Measurements from ENCODE around the gene ZNF222.

Gene ZNF222

DNA sequence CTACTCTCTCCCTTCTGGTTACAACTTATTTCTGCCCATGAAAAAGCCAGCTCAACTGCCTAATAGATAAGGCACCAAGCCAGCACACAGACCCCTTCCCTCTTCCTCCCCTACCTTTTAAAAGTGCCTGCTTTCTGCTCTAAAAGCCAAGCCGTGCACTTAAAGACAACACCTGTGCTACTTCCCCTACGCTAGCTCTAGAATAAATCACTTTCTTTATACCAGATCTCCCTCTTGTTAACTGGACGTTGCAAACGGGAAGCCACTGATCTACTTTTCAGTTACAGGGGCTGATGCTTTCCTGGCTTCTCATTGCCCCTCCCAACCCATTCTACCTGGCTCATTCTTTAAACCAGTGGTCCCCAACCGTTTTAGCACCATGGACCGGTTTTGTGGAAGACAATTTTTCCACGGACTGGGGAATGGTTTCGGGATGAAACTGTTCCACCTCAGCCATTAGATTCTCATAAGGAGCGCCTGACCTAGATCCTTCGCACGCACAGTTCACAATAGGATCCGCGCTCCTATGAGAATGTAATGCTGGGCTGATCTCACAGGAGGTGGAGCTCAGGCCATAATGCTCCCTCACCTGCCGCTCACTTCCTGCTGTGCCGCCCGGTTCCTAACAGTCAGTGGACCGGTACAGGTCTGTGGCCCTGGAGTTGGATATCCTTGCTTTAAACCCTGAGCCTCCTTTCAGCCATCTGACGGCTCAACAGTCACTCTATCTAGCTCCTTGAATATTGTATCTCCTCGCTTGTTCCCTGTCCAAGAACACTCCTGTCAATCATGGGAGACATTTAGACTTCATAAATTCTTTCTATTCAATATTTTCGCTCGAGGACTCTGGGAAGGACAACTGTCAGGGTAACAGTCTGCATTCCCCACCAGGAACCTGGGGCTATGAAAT lies 25.8 kb downstream of the ZNF222 start:
- ChIA-PET POLR2A (interaction anchor here (0.7 to 1.0 kb wide), 2 partner anchors 26 to 47 kb away, joined by 3 to 4 read pairs; partner anchors contain the start of gene ZNF222), CTCF (interaction anchor here (1.5 kb wide), 1 partner anchor 44 kb away, joined by 4 read pairs; no protein-coding TSS in a partner anchor)
- peaks cover 5 to 22% (median 10%) of the 10 kb centered on the region in 5 experiments for H3K9me3 ChIP-seq (ENCODE audit: control extremely low read depth in 1 of 5, control insufficient read depth in 4 of 5, insufficient read depth in 2 of 5, low read depth in 1 of 5, low read length in 4 of 5)
- H3K36me3 ChIP-seq (ENCODE audit: control insufficient read depth in 4 of 4, insufficient read depth in 4 of 4, low read length in 3 of 4): peaks cover 8 to 19% (median 11%) of the 10 kb centered on the region in 4 experiments
- H3K4me1 ChIP-seq (ENCODE audit: control extremely low read depth in 1 of 4, control insufficient read depth in 4 of 4, insufficient read depth in 4 of 4, low read length in 3 of 4): peaks cover 6 to 18% (median 12%) of the 10 kb centered on the region in 4 experiments
- H3K27me3 ChIP-seq (replicated peaks in 2 of 5; ENCODE audit: control insufficient read depth in 4 of 5, insufficient read depth in 5 of 5, low read length in 4 of 5): peaks cover 0 to 2% (median 0%) of the 10 kb centered on the region in 5 experiments
- H3K4me3 ChIP-seq (ENCODE audit: control insufficient read depth in 1 of 7, extremely low read depth in 1 of 7, insufficient read depth in 4 of 7, low read depth in 2 of 7, low read length in 6 of 7): peak overlapping the region; percentile 85 to 99 (median 92)
- H3K27ac ChIP-seq (ENCODE audit: insufficient read depth in 1 of 2, low read depth in 1 of 2, low read length in 2 of 2, poor library complexity in 1 of 2, severe bottlenecking in 2 of 2): peak overlapping the region; percentile 59 to 82
- 4% methylated on average over 11 of the region's 21 CpGs for WGBS (ENCODE audit: insufficient coverage)
- peak; percentile 21 to 55 (median 38) for DNase-seq

DNA sequence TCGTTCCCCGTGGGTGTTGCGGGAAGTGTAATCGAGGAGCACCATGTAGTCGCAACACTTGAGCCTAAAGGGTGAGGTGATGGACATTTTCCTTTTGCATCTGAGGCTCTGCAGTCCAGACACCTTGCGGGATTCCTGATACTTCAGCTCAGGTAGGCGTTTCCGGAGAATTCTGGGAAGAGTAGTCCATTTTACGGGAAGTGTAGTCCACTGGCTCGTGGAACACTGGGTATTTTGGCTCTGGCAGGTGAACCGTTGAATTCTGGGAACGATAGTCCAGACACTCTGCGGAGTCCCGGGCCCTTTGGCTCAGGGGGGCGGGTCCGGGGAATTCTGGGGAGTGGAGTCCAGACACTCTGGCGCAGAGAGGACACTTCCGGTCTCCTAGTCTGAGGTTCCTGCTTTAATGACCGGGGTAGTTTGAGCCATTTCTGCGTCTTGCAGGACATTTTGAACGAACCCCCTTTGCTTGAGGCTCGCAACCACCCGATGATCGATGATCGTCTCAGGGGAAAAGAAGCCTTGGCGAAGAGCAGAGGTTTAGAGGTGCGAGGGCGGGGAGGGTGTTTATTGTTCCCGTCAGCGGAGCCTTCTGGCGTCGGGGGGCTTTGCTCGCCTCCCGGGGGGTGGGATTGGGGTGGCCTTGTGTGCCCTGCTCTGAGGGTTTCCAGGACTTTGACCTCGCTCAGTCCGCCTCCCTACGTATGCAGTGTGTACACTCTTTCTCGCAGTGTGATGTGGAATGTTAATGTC lies 26.6 kb downstream of the ZNF222 start, which contains the start of gene ZNF223:
Gene ZNF223, plus strand, starts transcription at position 387 of the 753 bp plus-strand sequence. CDS start 3,141 bp downstream, outside the sequence.
- Histone ChIP-seq H3K4me3 (ENCODE audit: control insufficient read depth in 1 of 7, extremely low read depth in 1 of 7, insufficient read depth in 4 of 7, low read depth in 2 of 7, low read length in 6 of 7) (peak within 1 kb of the TSS; percentile 85 to 99 (median 92)), H3K36me3 (ENCODE audit: control insufficient read depth in 4 of 4, insufficient read depth in 4 of 4, low read length in 3 of 4) (peaks cover 10 to 25% (median 13%) of the 10 kb centered on the region in 4 experiments), H3K27ac (ENCODE audit: insufficient read depth in 1 of 2, low read depth in 1 of 2, low read length in 2 of 2, poor library complexity in 1 of 2, severe bottlenecking in 2 of 2) (peak within 1 kb of the TSS; percentile 59 to 82), H3K27me3 (replicated peaks in 2 of 5; ENCODE audit: control insufficient read depth in 4 of 5, insufficient read depth in 5 of 5, low read length in 4 of 5) (peaks cover 0 to 2% (median 0%) of the 10 kb centered on the region in 5 experiments), H3K4me1 (ENCODE audit: control extremely low read depth in 1 of 4, control insufficient read depth in 4 of 4, insufficient read depth in 4 of 4, low read length in 3 of 4) (peaks cover 6 to 18% (median 12%) of the 10 kb centered on the region in 4 experiments), H3K9me3 (ENCODE audit: control extremely low read depth in 1 of 5, control insufficient read depth in 4 of 5, insufficient read depth in 2 of 5, low read depth in 1 of 5, low read length in 4 of 5) (peaks cover 6 to 25% (median 10%) of the 10 kb centered on the region in 5 experiments)
- DNase-seq: peak; percentile 72 to 78 (median 76)
- 0% methylated on average over 28 of the region's 38 CpGs for WGBS (ENCODE audit: insufficient coverage)
- CTCF ChIA-PET: interaction anchor here (1.5 kb wide), 1 partner anchor 43 kb away, joined by 4 read pairs; no protein-coding TSS in a partner anchor
- POLR2A ChIA-PET: interaction anchor here (1.0 kb wide), 1 partner anchor 27 kb away, joined by 4 read pairs; the partner anchor contains the start of gene ZNF222

DNA sequence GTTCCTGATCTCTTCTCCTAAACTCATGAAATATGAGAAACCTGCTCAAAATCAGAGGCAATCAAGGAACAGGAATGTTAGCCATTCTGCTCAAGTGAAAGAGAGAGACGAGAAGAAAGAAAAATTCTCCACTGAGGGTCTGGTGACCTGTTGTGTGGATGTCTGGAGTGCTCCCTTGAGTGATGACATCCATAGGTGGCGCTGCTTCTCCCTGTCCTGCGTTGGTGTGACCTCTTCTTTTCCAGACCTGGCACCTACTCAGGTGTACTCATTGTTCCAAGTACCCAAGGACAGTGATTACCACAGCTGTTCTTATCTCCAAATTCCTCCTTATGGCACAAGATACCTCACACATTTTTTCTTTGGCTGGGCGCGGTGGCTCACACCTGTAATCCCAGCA lies 30.7 kb downstream of the ZNF222 start:
- no peaks in the 10 kb centered on the region for H3K27me3 ChIP-seq (replicated peaks in 2 of 5; ENCODE audit: control insufficient read depth in 4 of 5, insufficient read depth in 5 of 5, low read length in 4 of 5)
- 100% methylated on average over 4 of the region's 5 CpGs for WGBS (ENCODE audit: insufficient coverage)
- CTCF ChIA-PET: no interaction called here
- POLR2A ChIA-PET: no interaction called here
- H3K4me3 ChIP-seq (ENCODE audit: control insufficient read depth in 1 of 7, extremely low read depth in 1 of 7, insufficient read depth in 4 of 7, low read depth in 2 of 7, low read length in 6 of 7): no peak overlapping the region
- no peak for DNase-seq
- no peak overlapping the region for H3K27ac ChIP-seq (ENCODE audit: insufficient read depth in 1 of 2, low read depth in 1 of 2, low read length in 2 of 2, poor library complexity in 1 of 2, severe bottlenecking in 2 of 2)
- H3K36me3 ChIP-seq (ENCODE audit: control insufficient read depth in 4 of 4, insufficient read depth in 4 of 4, low read length in 3 of 4): peaks cover 35 to 65% (median 43%) of the 10 kb centered on the region in 4 experiments
- peaks cover 6 to 14% (median 10%) of the 10 kb centered on the region in 4 experiments for H3K4me1 ChIP-seq (ENCODE audit: control extremely low read depth in 1 of 4, control insufficient read depth in 4 of 4, insufficient read depth in 4 of 4, low read length in 3 of 4)
- peaks cover 15 to 59% (median 28%) of the 10 kb centered on the region in 5 experiments for H3K9me3 ChIP-seq (ENCODE audit: control extremely low read depth in 1 of 5, control insufficient read depth in 4 of 5, insufficient read depth in 2 of 5, low read depth in 1 of 5, low read length in 4 of 5)

DNA sequence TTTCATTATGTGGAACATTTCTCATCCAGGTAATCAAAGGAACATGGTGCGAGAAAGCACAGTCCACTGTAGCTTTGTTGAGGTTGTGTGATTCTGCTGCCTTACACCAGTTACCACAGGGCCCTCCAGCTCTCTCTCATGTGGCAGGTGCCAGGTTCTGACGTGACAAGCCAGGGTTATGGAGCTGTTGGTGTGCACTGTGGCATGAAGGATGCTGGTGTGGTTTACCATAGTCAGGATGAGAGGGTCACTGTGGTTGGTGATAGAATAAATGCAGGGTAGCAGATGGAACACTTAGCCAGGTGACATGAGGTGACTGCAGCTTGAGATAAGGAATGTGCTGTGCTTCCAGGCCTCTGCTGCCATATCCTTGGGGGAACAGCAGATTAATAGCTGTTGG lies 34.0 kb downstream of the ZNF222 start:
- no peak for DNase-seq
- Histone ChIP-seq H3K4me1 (ENCODE audit: control extremely low read depth in 1 of 4, control insufficient read depth in 4 of 4, insufficient read depth in 4 of 4, low read length in 3 of 4) (no peaks in the 10 kb centered on the region), H3K36me3 (ENCODE audit: control insufficient read depth in 4 of 4, insufficient read depth in 4 of 4, low read length in 3 of 4) (peaks cover 56 to 97% (median 62%) of the 10 kb centered on the region in 4 experiments), H3K9me3 (ENCODE audit: control extremely low read depth in 1 of 5, control insufficient read depth in 4 of 5, insufficient read depth in 2 of 5, low read depth in 1 of 5, low read length in 4 of 5) (peaks cover 20 to 87% (median 49%) of the 10 kb centered on the region in 5 experiments), H3K27me3 (replicated peaks in 2 of 5; ENCODE audit: control insufficient read depth in 4 of 5, insufficient read depth in 5 of 5, low read length in 4 of 5) (no peaks in the 10 kb centered on the region), H3K27ac (ENCODE audit: insufficient read depth in 1 of 2, low read depth in 1 of 2, low read length in 2 of 2, poor library complexity in 1 of 2, severe bottlenecking in 2 of 2) (no peak overlapping the region), H3K4me3 (ENCODE audit: control insufficient read depth in 1 of 7, extremely low read depth in 1 of 7, insufficient read depth in 4 of 7, low read depth in 2 of 7, low read length in 6 of 7) (no peak overlapping the region)
- POLR2A ChIA-PET: no interaction called here
- 100% methylated on average over 2 of the region's 2 CpGs for WGBS (ENCODE audit: insufficient coverage)
- CTCF ChIA-PET: no interaction called here

DNA sequence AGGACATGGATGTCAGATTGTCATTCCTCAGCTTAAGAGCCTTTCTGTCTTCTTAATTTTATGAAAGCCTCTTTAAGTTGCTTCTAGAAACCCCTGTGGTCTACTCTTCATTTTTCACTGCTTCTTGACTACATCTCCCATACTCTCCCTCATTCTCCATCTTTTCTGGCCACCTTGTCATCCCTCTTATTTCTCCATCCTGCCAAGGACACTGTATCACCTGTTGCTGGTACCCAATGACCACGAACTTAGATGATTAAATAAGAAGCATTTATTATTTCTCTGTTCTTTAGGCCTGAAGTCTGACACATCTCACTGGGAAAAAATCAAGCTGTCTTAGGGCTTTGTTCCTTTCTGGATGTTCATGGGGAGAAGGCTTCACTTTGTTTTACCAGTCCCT lies 35.9 kb downstream of the ZNF222 start:
- no peak overlapping the region for H3K4me3 ChIP-seq (ENCODE audit: control insufficient read depth in 1 of 7, extremely low read depth in 1 of 7, insufficient read depth in 4 of 7, low read depth in 2 of 7, low read length in 6 of 7)
- DNase-seq: no peak
- H3K27ac ChIP-seq (ENCODE audit: insufficient read depth in 1 of 2, low read depth in 1 of 2, low read length in 2 of 2, poor library complexity in 1 of 2, severe bottlenecking in 2 of 2): no peak overlapping the region
- ChIA-PET CTCF (no interaction called here), POLR2A (no interaction called here)
- H3K36me3 ChIP-seq (ENCODE audit: control insufficient read depth in 4 of 4, insufficient read depth in 4 of 4, low read length in 3 of 4): peaks cover 45 to 96% (median 62%) of the 10 kb centered on the region in 4 experiments
- peaks cover 20 to 83% (median 43%) of the 10 kb centered on the region in 5 experiments for H3K9me3 ChIP-seq (ENCODE audit: control extremely low read depth in 1 of 5, control insufficient read depth in 4 of 5, insufficient read depth in 2 of 5, low read depth in 1 of 5, low read length in 4 of 5)
- WGBS (ENCODE audit: insufficient coverage): no CpG with 5 or more reads among the region's 1 CpG
- H3K27me3 ChIP-seq (replicated peaks in 2 of 5; ENCODE audit: control insufficient read depth in 4 of 5, insufficient read depth in 5 of 5, low read length in 4 of 5): no peaks in the 10 kb centered on the region
- H3K4me1 ChIP-seq (ENCODE audit: control extremely low read depth in 1 of 4, control insufficient read depth in 4 of 4, insufficient read depth in 4 of 4, low read length in 3 of 4): no peaks in the 10 kb centered on the region

DNA sequence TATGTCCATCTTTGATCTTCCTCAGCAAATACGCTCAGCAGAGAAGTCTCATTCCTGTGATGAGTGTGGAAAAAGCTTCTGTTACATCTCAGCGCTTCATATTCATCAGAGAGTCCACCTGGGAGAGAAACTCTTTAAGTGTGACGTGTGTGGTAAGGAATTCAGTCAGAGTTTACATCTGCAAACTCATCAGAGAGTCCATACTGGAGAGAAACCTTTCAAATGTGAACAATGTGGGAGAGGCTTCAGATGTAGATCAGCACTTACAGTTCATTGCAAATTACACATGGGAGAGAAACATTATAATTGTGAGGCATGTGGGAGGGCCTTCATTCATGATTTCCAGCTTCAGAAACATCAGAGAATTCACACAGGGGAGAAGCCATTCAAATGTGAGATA lies 41.1 kb downstream of the ZNF222 start:
- 100% methylated on average over 1 of the region's 3 CpGs for WGBS (ENCODE audit: insufficient coverage)
- Histone ChIP-seq H3K9me3 (ENCODE audit: control extremely low read depth in 1 of 5, control insufficient read depth in 4 of 5, insufficient read depth in 2 of 5, low read depth in 1 of 5, low read length in 4 of 5) (peaks cover 16 to 73% (median 34%) of the 10 kb centered on the region in 5 experiments), H3K4me3 (ENCODE audit: control insufficient read depth in 1 of 7, extremely low read depth in 1 of 7, insufficient read depth in 4 of 7, low read depth in 2 of 7, low read length in 6 of 7) (no peak overlapping the region), H3K27ac (ENCODE audit: insufficient read depth in 1 of 2, low read depth in 1 of 2, low read length in 2 of 2, poor library complexity in 1 of 2, severe bottlenecking in 2 of 2) (no peak overlapping the region), H3K27me3 (replicated peaks in 2 of 5; ENCODE audit: control insufficient read depth in 4 of 5, insufficient read depth in 5 of 5, low read length in 4 of 5) (no peaks in the 10 kb centered on the region), H3K36me3 (ENCODE audit: control insufficient read depth in 4 of 4, insufficient read depth in 4 of 4, low read length in 3 of 4) (peaks cover 27 to 66% (median 37%) of the 10 kb centered on the region in 4 experiments), H3K4me1 (ENCODE audit: control extremely low read depth in 1 of 4, control insufficient read depth in 4 of 4, insufficient read depth in 4 of 4, low read length in 3 of 4) (peaks cover 0 to 2% (median 0%) of the 10 kb centered on the region in 4 experiments)
- CTCF ChIA-PET: no interaction called here
- DNase-seq: no peak
- POLR2A ChIA-PET: no interaction called here

Measured in common myeloid progenitor, CD34-positive (primary cell).